EH (cell line): ENCODE measurements around the gene MRPS17.

Experiments
- DNase-seq: peaks from one replicate; pipeline ENCODE4 v3.0.0-alpha.2; 2015; ENCODE audit warnings: low read depth

Gene MRPS17

DNA sequence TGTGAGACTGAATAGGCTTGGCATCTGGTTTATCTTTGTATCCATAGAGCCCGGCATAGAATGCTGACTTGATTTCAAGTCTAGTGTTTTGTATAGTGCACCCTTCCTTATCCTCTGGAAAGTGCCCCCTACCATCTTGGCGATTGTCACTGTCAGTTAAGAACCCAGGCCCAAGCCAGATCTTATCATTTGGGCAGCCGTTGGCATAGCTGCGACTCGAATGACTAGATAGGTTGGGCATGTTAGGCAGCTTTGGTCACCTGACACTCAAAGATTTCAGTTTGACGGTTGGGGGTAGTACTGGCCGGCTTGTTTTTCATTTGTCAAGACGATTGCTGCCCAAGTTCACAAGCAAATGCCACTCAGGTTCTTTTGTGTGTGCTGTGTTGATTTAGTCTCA is 19.3 kb downstream of the MRPS17 start:
- no peak for DNase-seq

DNA sequence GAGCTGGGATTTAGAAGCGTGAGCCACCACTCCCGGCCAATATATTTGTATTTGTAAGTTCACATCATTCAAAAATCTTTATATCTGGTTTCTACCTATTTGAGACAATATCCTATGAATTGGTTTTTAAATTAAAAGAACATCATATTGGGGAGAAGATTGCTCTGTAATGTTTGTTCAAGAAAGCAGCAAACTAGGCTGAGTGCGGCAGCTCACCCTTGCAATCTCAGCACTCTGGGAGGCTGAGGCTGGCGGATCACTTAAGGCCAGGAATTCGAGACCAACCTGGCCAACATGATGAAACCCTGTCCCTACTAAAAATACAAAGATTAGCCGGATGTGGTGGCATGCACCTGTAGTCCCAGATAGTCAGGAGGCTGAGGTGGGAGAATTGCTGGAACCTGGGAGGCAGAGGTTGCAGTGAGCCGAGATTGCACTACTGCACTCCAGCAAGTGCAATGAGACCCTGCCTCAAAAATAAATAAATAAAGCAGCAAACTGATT is 22.1 kb downstream of the MRPS17 start:
- no peak for DNase-seq

DNA sequence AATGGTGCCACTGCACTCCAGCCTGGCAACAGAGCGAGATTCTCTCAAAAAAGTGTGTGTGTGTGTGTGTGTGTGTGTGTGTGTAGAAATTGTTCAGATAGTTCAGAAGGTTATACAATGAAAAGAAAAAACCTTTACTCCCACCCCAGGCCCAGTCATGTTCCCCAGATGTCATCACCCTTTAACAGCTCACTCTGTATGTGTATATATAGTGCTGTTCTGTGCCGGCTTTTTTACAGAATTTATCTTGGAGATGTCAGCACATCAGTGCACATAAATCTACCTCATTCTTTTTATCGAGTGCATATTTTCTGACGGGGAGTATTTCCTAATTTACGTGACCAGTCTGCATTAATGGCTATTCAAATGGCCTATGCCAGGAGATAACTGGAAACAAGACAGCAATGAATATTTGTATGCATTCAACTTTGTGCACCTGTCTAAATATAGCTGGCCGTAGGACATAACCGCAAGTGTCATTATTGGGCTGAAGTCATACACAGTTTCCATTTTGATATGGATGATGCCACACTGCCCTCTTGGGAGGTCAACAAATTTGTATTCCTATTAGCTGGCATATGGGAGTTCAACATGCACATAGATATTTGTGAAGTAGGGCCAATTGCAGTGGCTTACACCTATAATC is 24.4 kb downstream of the MRPS17 start:
- no peak for DNase-seq

DNA sequence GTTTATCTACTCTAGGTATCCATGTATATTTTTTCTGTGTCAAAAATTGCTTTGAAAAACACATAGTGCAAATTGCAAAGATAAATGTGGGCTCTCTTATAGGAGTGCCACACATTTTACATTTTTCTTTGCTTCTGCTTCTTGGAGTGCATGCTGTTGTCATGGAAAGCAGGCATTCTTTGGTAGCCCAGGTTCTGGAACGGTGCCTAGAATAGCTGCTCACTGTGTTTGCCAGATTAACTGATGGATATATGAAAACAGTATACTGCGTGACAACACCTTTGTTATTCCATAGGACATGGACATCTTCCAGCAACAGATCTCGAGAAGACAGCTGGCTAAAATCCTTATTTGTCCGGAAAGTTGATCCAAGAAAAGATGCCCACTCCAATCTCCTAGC is 26.2 kb downstream of the MRPS17 start:
- DNase-seq, result peak; percentile 94

DNA sequence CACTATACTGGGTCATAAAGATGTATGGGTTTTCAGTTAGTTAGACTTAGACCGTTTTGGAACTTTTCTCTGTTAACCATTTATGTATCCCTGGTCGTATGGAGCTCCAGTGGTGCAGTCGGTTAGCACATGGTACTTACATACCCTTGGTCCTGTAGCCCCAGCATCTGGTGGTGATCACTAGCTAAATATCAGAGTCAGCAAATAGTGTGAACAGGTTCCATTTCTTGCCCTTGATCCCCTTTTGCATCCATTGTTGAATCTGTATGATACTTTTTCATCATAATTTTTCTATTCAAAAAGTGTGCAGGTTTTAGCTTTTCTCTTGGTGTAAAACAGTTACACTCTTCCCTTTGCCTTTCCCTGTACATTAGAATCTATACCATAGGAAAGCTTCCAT is 28.6 kb downstream of the MRPS17 start:
- no peak for DNase-seq

DNA sequence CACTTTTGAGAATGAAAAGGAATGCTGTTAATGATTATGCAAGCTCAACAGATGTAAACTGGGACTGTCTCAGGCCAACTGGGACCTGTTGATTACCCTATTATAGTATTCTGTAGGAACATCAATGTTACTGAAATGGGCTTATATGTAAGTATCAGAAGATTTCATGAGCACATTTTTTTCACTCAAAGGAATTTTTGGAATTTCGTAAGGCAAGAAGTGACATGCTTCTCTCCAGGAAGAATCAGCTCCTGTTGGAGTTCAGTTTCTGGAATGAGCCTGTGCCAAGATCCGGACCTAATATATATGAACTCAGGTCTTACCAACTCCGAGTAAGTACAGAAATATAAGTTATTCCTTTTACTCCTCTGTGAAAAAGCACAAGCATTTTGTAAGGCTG is 31.9 kb downstream of the MRPS17 start:
- peak; percentile 25 for DNase-seq

DNA sequence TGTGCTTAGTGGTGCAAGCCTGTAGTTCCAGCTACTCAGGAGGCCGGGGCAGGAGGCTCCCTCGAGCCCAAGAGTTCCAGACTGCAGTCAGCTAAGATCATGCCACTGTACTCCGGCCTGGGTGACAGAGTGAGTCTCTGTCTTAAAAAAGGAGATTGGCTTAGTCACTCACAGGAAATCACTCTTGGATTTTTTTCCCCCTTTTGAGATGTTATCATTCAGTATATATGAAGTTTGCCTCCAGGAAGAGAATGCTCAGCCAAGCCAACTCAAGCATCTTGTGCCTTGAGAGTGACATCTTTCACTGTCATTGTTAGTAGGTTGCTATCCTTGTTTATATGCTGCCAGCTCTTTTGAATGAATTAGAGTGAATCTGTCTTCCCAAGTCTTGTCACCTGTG is 40.7 kb downstream of the MRPS17 start:
- peak; percentile 67 for DNase-seq

DNA sequence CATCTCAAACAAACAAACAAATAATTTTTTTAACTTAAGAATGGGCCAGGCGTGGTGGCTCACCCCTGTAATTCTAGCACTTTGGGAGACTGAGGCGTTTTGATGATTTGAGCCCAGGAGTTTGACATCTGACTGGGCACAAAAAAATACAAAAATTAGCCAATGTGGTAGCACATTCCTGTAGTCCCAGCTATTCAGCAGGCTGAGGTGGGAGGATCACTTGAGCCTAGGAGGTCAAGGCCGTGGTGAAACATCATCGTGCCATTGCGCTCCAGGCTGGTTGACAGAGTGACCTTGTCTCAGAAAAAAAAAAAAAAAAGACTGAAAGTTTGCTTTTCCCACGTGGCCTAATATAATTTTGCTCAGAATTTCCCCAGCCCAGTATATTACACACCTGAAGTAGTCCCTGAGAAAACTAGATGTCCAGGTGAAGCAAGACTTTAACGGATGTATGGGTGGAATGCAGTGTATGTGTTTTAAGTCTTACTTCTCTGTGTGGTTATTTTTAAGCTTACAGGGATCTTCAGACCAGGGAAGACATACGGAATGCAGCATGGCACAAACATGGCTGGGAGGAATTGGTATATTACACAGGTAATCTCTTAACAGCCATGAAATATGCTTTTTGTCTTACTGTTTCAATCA is 45.3 kb downstream of the MRPS17 start:
- no peak for DNase-seq

DNA sequence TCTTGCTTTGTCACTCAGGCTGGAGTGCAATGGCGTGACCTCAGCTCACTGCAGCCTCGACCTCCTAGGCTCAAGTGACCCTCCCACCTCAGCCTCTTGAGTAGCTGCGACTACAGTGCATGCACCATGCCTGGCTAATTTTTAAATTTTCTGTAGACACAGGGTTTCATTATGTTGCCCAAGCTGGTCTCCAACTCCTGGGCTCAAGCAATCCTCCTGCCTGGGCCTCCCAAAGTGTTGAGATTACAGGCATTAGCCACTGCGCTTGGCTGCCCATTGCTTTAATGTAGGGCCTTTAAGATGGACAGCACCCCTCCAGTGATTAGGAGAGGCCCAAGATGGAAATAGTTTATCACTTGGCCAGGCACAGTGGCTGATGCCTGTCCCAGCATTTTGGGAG is 52.1 kb downstream of the MRPS17 start:
- DNase-seq, result no peak
